Small intestine (tissue), 16 donors: Measurements from ENCODE around the gene SOX30. TPM values are rescaled to one million over a fixed set of nuclear protein-coding genes. Genes with fewer than 3 reads are reported as not detected.
"Not testable (repeated sequence)": the region's sequence is repeated elsewhere in the genome, so short reads cannot be mapped to it uniquely, and the experiment has no call there.

Experiments
- DNase-seq, 2 donors: peaks; one replicate each; pipeline versions ENCODE4 v3.0.0 to v3.0.0-alpha.2; 2013
- FAIRE-seq: peaks from 2 replicates; lab custom pipeline; 2012; peaks lifted over from hg19 to GRCh38; lab: Jason Lieb, UNC
- H3K27ac ChIP-seq, 3 donors: one replicate each; pipeline ENCODE4 v1.5.1; 2013; ENCODE audit warnings: low read length in 2 of 3, mild to moderate bottlenecking in 2 of 3, control low read depth in 1 of 3, inconsistent platforms in 1 of 3, low read depth in 1 of 3, moderate library complexity in 1 of 3
- H3K27me3 ChIP-seq, 3 donors: one replicate each; pipeline ENCODE4 v1.6.1; 2013; ENCODE audit warnings: low read length in 3 of 3, inconsistent platforms in 1 of 3; ENCODE audit not compliant: control insufficient read depth in 3 of 3, insufficient read depth in 3 of 3
- H3K36me3 ChIP-seq, 3 donors: one replicate each; pipeline ENCODE4 v1.6.1; 2013; ENCODE audit warnings: low read length in 3 of 3, inconsistent platforms in 1 of 3, low read depth in 1 of 3, mild to moderate bottlenecking in 1 of 3, moderate library complexity in 1 of 3; ENCODE audit not compliant: control insufficient read depth in 3 of 3, insufficient read depth in 2 of 3
- H3K4me1 ChIP-seq, 3 donors: one replicate each; pipeline ENCODE4 v1.6.1; 2013; ENCODE audit warnings: low read length in 2 of 3, inconsistent platforms in 1 of 3, low read depth in 1 of 3, mild to moderate bottlenecking in 1 of 3, moderate library complexity in 1 of 3; ENCODE audit not compliant: control insufficient read depth in 3 of 3, insufficient read depth in 2 of 3
- H3K4me3 ChIP-seq, 3 donors: one replicate each; pipeline ENCODE4 v1.5.1; 2013; ENCODE audit warnings: low read length in 3 of 3, control low read depth in 1 of 3, inconsistent platforms in 1 of 3, low read depth in 1 of 3, mild to moderate bottlenecking in 1 of 3, moderate library complexity in 1 of 3
- H3K9me3 ChIP-seq, 2 donors: one replicate each; pipeline ENCODE4 v1.6.1; 2013; ENCODE audit warnings: low read depth in 1 of 2, low read length in 1 of 2; ENCODE audit not compliant: control insufficient read depth in 2 of 2, insufficient read depth in 1 of 2
- WGBS, 3 donors: extraction: QIAGEN DNeasy Blood & Tissue Kit; methylation state at CpG; one replicate each; pipeline ENCODE4 v1.1.7; 2013; 5-methylcytosine and 5-hydroxymethylcytosine counted together
- long read RNA-seq, 10 donors: transcript quantifications; one replicate each; lab custom pipeline, GENCODE V29; 2026
- polyA plus RNA-seq, 4 donors: library from polyadenylated mRNA; stranded (reverse) in 3 of 4; unstranded in 1 of 4; fragments of 200-250 nt in 3 of 4; fragments of 120-200 nt in 1 of 4; gene quantifications; one replicate each; pipeline versions ENCODE4 v1.2.1 to v1.2.3, GENCODE V29; 2013
- donor health status: healthy with polysubstance abuse.
- donor health status: control.
- donor health status: control.
- donor health status: Bipolar disorder and iron deficiency.
- donor health status: healthy.

Gene SOX30
- under 1 TPM in 3 of 4 donors, not detected in 1; 0.15 to 0.96 (median 0.22) TPM for polyA plus RNA-seq
- long read RNA-seq, donor 1: 0 reads
- long read RNA-seq, donor 2: 0 reads
- long read RNA-seq, donor 3: 0 reads
- long read RNA-seq, donor 4: 0 reads
- long read RNA-seq, donor 5: 0 reads
- long read RNA-seq, donor 6, partial matches to known transcripts: 14 of 14 reads
- long read RNA-seq, donor 6, other reads (novel, unspliced or antisense): 0 of 14 reads
- long read RNA-seq, donor 7: 0 reads
- long read RNA-seq, donor 8: 0 reads
- long read RNA-seq, donor 9: 0 reads
- long read RNA-seq, donor 10: 0 reads

DNA sequence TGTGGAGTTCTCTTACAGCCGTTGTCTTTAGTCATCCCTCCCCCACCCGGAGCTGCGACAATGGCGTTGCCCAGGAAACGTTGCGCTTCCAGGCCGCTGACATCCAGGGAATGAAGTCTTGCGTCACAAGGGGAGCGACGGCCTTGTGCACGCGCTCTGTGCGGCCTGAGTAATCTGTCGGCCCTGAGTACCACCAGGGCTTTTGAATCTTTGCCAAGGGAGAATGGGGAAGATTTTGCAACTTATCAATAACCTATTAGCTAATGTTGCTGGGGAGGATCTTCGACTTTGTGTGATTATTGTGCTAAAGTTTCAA is at the start of gene SOX30:
SOX30 (minus strand) TSS at position 62 of the 316 bp plus-strand sequence. CDS start 360 bp downstream, outside the sequence.
- no peak for DNase-seq
- Histone ChIP-seq H3K27ac (peak within 1 kb of the TSS; percentile 48 to 80 (median 53)), H3K4me1 (peaks cover 0 to 10% (median 2%) of the 10 kb centered on the region in 3 donors), H3K4me3 (peak within 1 kb of the TSS; percentile 32 to 58 (median 46)), H3K27me3 (no peaks in the 10 kb centered on the region), H3K9me3 (peaks cover 0 to 33% of the 10 kb centered on the region in 2 donors), H3K36me3 (no peaks in the 10 kb centered on the region)
- no peak for FAIRE-seq
- 95 to 97% (median 95%) methylated on average over 15 of the region's 15 CpGs for WGBS, 3 donors

DNA sequence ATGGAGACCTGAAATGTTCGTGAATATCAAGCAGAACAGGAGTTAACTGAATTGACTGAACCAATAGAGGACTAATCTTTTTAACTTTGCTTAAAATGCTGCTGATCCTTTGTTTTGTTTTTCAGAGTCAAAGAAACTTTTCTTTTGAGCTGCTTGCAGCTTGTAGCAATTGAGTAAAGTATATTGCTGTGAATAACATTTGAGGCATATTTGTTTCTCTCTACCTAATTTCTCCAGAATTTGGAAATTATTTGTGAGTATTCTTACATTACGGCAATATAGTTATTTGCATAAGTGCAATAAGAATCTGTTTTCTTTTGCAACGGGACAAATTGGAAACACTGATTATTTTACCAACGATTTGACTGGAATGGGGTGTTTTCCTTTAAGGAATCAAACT is 46.4 kb upstream of the SOX30 start:
- H3K9me3 ChIP-seq: peaks cover 0 to 26% of the 10 kb centered on the region in 2 donors
- WGBS, 3 donors: 71 to 94% (median 78%) methylated on average over 4 of the region's 4 CpGs
- not testable (repeated sequence) for FAIRE-seq, H3K36me3 ChIP-seq, H3K4me3 ChIP-seq, H3K4me1 ChIP-seq, H3K27ac ChIP-seq, DNase-seq, H3K27me3 ChIP-seq

DNA sequence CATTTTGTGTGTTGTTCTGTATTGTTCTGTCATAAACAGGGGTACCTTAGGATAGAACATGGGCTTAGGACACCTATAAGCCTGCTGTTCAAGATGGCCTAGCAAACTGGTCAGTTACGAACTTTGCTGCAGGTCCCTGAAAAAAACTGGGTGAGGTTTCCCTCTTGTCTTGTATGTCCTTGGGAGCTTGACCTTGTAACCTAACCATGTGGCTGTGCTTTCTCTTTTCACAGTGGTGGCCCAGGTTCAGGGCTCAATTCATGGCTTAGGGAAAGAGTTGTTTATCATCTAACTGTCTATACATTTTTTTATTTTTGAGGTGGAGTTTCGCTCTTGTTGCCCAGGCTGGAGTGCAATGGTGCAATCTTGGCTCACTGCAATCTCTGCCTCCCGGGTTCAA is 43.9 kb upstream of the SOX30 start:
- not testable (repeated sequence) for DNase-seq, H3K27me3 ChIP-seq, H3K36me3 ChIP-seq, H3K27ac ChIP-seq, H3K4me1 ChIP-seq, H3K4me3 ChIP-seq, FAIRE-seq
- peaks cover 0 to 31% of the 10 kb centered on the region in 2 donors for H3K9me3 ChIP-seq
- WGBS, 3 donors: 93 to 94% (median 93%) methylated on average over 3 of the region's 3 CpGs

DNA sequence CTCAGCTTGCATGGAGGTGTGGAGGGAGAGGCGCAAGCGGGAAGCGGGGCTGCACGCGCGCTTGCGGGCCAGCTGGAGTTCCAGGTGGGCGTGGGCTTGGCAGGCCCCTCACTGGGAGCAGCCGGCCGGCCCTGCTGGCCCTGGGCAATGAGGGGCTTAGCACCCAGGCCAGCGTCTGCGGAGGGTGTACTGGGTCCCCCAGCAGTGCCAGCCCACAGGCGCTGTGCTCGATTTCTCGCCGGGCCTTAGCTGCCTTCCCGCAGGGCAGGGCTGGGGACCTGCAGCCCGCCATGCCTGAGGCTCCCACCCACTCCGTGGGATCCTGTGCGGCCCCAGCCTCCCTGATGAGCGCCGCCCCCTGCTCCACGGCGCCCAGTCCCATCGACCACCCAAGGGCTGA is 41.6 kb upstream of the SOX30 start:
- WGBS, 3 donors: 88 to 97% (median 88%) methylated on average over 22 to 25 of the region's 25 CpGs
- H3K36me3 ChIP-seq, DNase-seq, H3K4me3 ChIP-seq, H3K27ac ChIP-seq, H3K27me3 ChIP-seq, FAIRE-seq, H3K4me1 ChIP-seq: not testable (repeated sequence)
- H3K9me3 ChIP-seq: peaks cover 0 to 23% of the 10 kb centered on the region in 2 donors

DNA sequence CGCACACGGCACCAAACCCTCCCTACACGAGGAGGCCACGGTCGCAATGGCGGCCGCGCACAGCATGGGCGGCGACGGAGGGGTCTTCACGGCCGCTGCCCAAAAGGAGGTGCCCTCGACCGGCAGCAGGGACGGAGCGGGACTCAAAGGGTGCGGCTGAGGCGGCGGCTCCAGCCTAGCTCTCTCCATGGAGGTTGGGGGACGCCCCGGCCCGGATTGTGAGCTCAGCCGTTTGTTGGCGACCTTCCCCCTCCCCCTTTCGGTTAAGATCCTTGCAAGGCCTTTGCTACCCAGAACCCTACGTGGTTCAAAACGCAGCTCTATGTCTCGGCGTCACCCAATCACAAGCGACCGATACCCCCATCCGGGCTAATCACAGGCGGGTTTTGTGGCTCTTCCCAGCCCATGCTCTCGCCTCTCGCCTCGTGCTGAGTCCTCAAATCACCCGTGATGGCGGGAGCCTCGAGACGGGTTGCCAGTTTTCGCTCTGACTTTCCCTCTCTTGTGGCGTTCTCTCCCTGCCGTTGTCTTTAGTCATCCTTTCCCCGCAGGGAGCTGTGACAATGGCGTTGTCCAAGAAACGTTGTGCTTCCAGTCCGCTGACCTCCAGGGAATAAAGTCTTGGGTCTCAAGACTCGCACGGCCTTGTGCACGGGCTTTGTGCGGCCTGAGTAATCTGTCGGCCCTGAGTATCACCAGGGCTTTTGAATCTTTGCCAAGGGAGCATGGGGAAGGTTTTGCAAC is 38.6 kb upstream of the SOX30 start:
- 75 to 90% (median 88%) methylated on average over 48 to 53 of the region's 53 CpGs for WGBS, 3 donors
- no peak for FAIRE-seq
- Histone ChIP-seq H3K27me3 (no peaks in the 10 kb centered on the region), H3K4me3 (peak overlapping the region in 1 of 3 donors; percentile 32), H3K9me3 (peaks cover 0 to 23% of the 10 kb centered on the region in 2 donors), H3K27ac (no peak overlapping the region), H3K4me1 (peaks cover 0 to 14% (median 0%) of the 10 kb centered on the region in 3 donors), H3K36me3 (no peaks in the 10 kb centered on the region)
- no peak for DNase-seq

DNA sequence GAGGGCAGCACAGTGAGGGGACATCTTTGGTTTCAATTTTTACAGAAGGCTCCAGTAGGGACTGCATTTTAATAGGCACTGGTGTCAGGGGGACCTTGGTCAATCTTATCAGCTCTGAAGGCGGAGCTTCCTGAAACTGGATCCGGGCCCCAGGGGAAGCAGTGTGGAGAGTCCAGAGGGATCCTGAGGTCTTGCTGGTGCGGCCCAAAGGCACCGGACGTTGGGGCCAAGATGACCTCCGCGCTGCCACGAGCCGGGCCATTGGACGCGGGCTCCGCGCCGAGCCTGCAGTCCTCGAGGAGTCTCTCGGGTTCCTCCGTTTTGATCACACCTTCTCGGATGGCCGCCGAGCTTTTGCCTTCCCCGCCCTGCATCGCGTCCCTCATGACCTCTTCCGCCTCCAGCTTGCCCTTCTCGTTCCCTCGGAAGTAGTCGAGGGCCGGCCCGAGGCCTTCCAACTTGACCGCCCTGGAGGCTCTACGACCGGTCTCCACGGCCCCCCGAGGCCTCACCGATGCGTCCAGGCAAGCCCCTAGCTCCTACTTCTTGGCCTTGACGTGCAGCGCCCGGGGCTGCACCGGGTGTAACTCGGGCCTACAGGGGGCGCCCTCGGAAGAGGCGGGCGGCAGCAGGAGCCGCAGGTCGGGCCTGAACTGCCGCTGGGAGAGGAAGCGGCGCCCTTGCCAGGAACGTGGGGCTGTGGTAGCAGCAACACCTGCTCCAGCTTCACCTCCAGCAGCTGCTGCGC is 37.9 kb upstream of the SOX30 start:
- Histone ChIP-seq H3K9me3 (peaks cover 0 to 20% of the 10 kb centered on the region in 2 donors), H3K27me3 (no peaks in the 10 kb centered on the region), H3K36me3 (no peaks in the 10 kb centered on the region), H3K4me1 (peaks cover 0 to 17% (median 0%) of the 10 kb centered on the region in 3 donors), H3K4me3 (peak overlapping the region in 1 of 3 donors; percentile 32), H3K27ac (no peak overlapping the region)
- WGBS, 3 donors: 69 to 81% (median 81%) methylated on average over 50 to 52 of the region's 52 CpGs
- DNase-seq: peak in 1 of 2 donors; percentile 18
- FAIRE-seq: no peak

DNA sequence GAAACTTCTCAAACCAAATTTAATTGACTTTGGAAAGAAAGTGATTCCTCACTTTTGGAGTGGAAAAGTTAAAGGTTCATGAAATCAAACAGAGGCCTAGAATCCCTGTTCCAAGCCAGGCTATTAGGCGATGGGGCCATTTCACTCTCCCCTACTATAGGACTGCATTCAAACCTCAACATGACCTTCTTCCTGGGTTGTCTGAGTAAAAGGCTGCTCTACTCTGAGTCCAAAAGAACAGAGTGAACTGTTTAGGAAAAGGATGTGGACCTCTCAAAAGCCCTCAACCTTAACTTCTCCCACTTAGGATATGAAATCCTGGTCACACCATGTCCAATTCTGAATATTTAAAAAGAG is 34.9 kb upstream of the SOX30 start:
- FAIRE-seq (no peak), DNase-seq (no peak)
- WGBS, 3 donors: 95 to 97% (median 95%) methylated on average over 1 of the region's 1 CpG
- peaks cover 0 to 15% of the 10 kb centered on the region in 2 donors for H3K9me3 ChIP-seq
- H3K27ac ChIP-seq: peak overlapping the region in 1 of 3 donors; percentile 74
- H3K4me1 ChIP-seq: peaks cover 0 to 17% (median 0%) of the 10 kb centered on the region in 3 donors
- no peaks in the 10 kb centered on the region for H3K27me3 ChIP-seq
- H3K4me3 ChIP-seq: no peak overlapping the region
- H3K36me3 ChIP-seq: no peaks in the 10 kb centered on the region
